BE2C (cell line): Measurements from ENCODE around the gene PRLR.

ENCODE experiments used
- DNase-seq: peaks from one replicate; pipeline ENCODE4 v3.0.0-alpha.2; 2020
- H3K27me3 ChIP-seq: fragments of 250-450 bp; sonication (Bioruptor Pico); 2 replicates; pipeline ENCODE4 v1.5.1; 2020; ENCODE audit warnings: mild to moderate bottlenecking
- H3K36me3 ChIP-seq: fragments of 250-450 bp; sonication (Bioruptor Pico); 2 replicates; pipeline ENCODE4 v1.5.1; 2020; ENCODE audit warnings: mild to moderate bottlenecking
- H3K4me1 ChIP-seq: fragments of 250-450 bp; sonication (Bioruptor Pico); 2 replicates; pipeline ENCODE4 v1.5.1; 2020
- H3K4me3 ChIP-seq: 2 replicates; pipeline ENCODE4 v1.5.1; 2011; ENCODE audit warnings: low read depth, low read length
- H3K9me3 ChIP-seq: fragments of 250-450 bp; sonication (Bioruptor Pico); 2 replicates; pipeline ENCODE4 v1.5.1; 2020
- CTCF ChIP-seq: IDR thresholded peaks from 2 replicates; pipeline ENCODE4 v1.5.1; 2012; ENCODE audit warnings: mild to moderate bottlenecking, low read depth, low read length

The PRLR gene

GRCh38 chr5:35158622-35159369 is 71.5 kb downstream of the PRLR start:
- Histone ChIP-seq H3K4me3 (no peak overlapping the region), H3K36me3 (no peaks in the 10 kb centered on the region)
- DNase-seq, result no peak

DNA sequence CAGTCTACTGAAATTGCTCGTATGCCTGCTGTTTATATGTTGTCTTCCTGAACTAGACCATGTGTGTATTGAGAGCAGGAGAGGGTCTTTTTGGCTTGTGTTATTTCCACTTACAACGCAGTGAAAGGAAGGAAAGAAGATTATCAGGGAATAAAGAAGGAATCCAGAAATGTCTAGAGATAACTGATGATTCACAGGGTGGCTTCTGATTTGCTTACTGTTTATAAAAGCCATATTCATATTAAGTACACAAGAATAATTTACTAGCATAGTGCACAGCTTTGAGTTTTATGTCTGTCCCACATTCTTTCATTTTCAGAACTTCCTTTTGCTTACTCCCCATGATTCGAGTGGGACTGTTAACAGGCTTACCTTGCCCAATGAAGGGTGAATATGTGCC is 72.1 kb downstream of the PRLR start:
- H3K4me1 ChIP-seq, result no peaks in the 10 kb centered on the region
- DNase-seq, result no peak
- TF ChIP-seq CTCF, result no peak
- H3K9me3 ChIP-seq, result no peaks in the 10 kb centered on the region
- no peak overlapping the region for H3K4me3 ChIP-seq
- no peaks in the 10 kb centered on the region for H3K36me3 ChIP-seq
- H3K27me3 ChIP-seq, result no peaks in the 10 kb centered on the region

More at GRCh38 chr5:35158622-35159369, 71.5 kb downstream of the PRLR start:
- H3K27me3 ChIP-seq, result no peaks in the 10 kb centered on the region
- TF ChIP-seq CTCF, result no peak
- H3K9me3 ChIP-seq, result no peaks in the 10 kb centered on the region
- H3K4me1 ChIP-seq, result no peaks in the 10 kb centered on the region

- no peak for TF ChIP-seq CTCF
- no peak for DNase-seq
- Histone ChIP-seq H3K9me3 (no peaks in the 10 kb centered on the region), H3K27me3 (no peaks in the 10 kb centered on the region), H3K36me3 (no peaks in the 10 kb centered on the region), H3K4me3 (no peak overlapping the region), H3K4me1 (no peaks in the 10 kb centered on the region)
These were observed 76.8 kb downstream of the PRLR start for GRCh38 chr5:35153375-35153932.

DNA sequence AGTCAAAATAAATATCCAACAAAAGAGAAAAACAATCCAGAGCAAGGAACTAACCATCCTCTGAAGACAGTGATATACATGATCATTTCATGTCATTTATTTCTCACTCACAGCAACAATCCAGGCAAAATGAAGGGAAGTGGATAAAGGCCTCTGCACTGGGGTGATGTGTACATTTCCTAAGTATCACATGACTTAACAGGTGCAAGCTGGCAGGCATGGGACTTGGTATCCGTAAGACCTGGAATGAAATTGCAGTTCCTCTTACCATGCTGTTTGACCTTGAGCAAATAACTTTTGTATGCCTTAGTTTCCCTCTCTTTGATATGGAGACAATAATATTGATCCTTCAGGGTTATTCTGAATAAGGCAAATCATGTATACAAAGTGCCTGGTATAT is 77.6 kb downstream of the PRLR start:
- H3K27me3 ChIP-seq, result no peaks in the 10 kb centered on the region
- H3K4me1 ChIP-seq, result no peaks in the 10 kb centered on the region
- H3K4me3 ChIP-seq, result no peak overlapping the region
- no peaks in the 10 kb centered on the region for H3K9me3 ChIP-seq
- DNase-seq, result no peak
- no peak for TF ChIP-seq CTCF
- H3K36me3 ChIP-seq, result no peaks in the 10 kb centered on the region

GRCh38 chr5:35151146-35151920 is 79.0 kb downstream of the PRLR start:
- Histone ChIP-seq H3K4me3 (no peak overlapping the region), H3K9me3 (no peaks in the 10 kb centered on the region), H3K4me1 (no peaks in the 10 kb centered on the region), H3K27me3 (no peaks in the 10 kb centered on the region), H3K36me3 (no peaks in the 10 kb centered on the region)
- no peak for DNase-seq
- TF ChIP-seq CTCF, result no peak

GRCh38 chr5:35149041-35149440 is 81.2 kb downstream of the PRLR start:
- Histone ChIP-seq H3K4me3 (no peak overlapping the region), H3K9me3 (no peaks in the 10 kb centered on the region), H3K36me3 (no peaks in the 10 kb centered on the region), H3K4me1 (no peaks in the 10 kb centered on the region), H3K27me3 (no peaks in the 10 kb centered on the region)
- DNase-seq, result no peak
- no peak for TF ChIP-seq CTCF
